ENCODE data around the gene INTS15. TPM values are rescaled to one million over a fixed set of nuclear protein-coding genes. Genes with fewer than 3 reads are reported as not detected.

Gene INTS15
- total RNA-seq, 2 donors from 2014 or later = 34.4 to 38.0 TPM

GRCh38 chr7:6654113-6654841, 64.5 kb downstream of the INTS15 start:
- H3K9me3 Mint-ChIP-seq = peaks cover 17% of the 10 kb centered on the region
- H3K27me3 Mint-ChIP-seq (ENCODE audit: insufficient read depth) = no peaks in the 10 kb centered on the region
- peaks cover 8% of the 10 kb centered on the region for H3K4me1 Mint-ChIP-seq
- no peaks in the 10 kb centered on the region for H3K4me1 ChIP-seq (ENCODE audit: control insufficient read depth, insufficient read depth, low read length)
- no peak overlapping the region for H3K9ac ChIP-seq (ENCODE audit: extremely low read depth, low read length, poor library complexity, severe bottlenecking)
- TF ChIP-seq CTCF (conservative IDR thresholded peaks at IDR 0.05) = no peak
- 97 to 99% methylated on average over 43 to 94 of the region's 94 CpGs for WGBS, 2 experiments (ENCODE audit: insufficient coverage in 1 of 2, insufficient read length in 1 of 2)
- H3K27me3 ChIP-seq (ENCODE audit: control insufficient read depth, insufficient read depth, low read length, poor library complexity, severe bottlenecking) = no peaks in the 10 kb centered on the region
- peak; percentile 24 for DNase-seq
- no peak overlapping the region for H3K27ac ChIP-seq (ENCODE audit: low read depth, low read length)
- H3K4me3 ChIP-seq (ENCODE audit: low read length) = no peak overlapping the region
- H3K27ac Mint-ChIP-seq = no peak overlapping the region
- peaks cover 31% of the 10 kb centered on the region for H3K36me3 Mint-ChIP-seq (ENCODE audit: low read depth)
- H3K4me3 Mint-ChIP-seq = no peak overlapping the region
- H3K36me3 ChIP-seq (ENCODE audit: control insufficient read depth, insufficient read depth, low read length) = peaks cover 6% of the 10 kb centered on the region
- H3K9me3 ChIP-seq (ENCODE audit: control insufficient read depth, low read length) = no peaks in the 10 kb centered on the region

- Mint-ChIP-seq H3K27ac (no peak overlapping the region), H3K4me3 (no peak overlapping the region), H3K4me1 (peaks cover 12% of the 10 kb centered on the region), H3K9me3 (peaks cover 17% of the 10 kb centered on the region), H3K27me3 (ENCODE audit: insufficient read depth) (no peaks in the 10 kb centered on the region), H3K36me3 (ENCODE audit: low read depth) (peaks cover 30% of the 10 kb centered on the region)
- TF ChIP-seq CTCF (conservative IDR thresholded peaks at IDR 0.05) = no peak
- peaks cover 6% of the 10 kb centered on the region for H3K36me3 ChIP-seq (ENCODE audit: control insufficient read depth, insufficient read depth, low read length)
- no peaks in the 10 kb centered on the region for H3K9me3 ChIP-seq (ENCODE audit: control insufficient read depth, low read length)
- peak; percentile 31 for DNase-seq
- no peaks in the 10 kb centered on the region for H3K27me3 ChIP-seq (ENCODE audit: control insufficient read depth, insufficient read depth, low read length, poor library complexity, severe bottlenecking)
- H3K27ac ChIP-seq (ENCODE audit: low read depth, low read length) = no peak overlapping the region
- 95 to 98% methylated on average over 41 to 48 of the region's 48 CpGs for WGBS, 2 experiments (ENCODE audit: insufficient coverage in 1 of 2, insufficient read length in 1 of 2)
- no peak overlapping the region for H3K9ac ChIP-seq (ENCODE audit: extremely low read depth, low read length, poor library complexity, severe bottlenecking)
- H3K4me1 ChIP-seq (ENCODE audit: control insufficient read depth, insufficient read depth, low read length) = no peaks in the 10 kb centered on the region
- no peak overlapping the region for H3K4me3 ChIP-seq (ENCODE audit: low read length)
These were observed 65.2 kb downstream of the INTS15 start for GRCh38 chr7:6654842-6655610.

- no peaks in the 10 kb centered on the region for H3K27me3 ChIP-seq (ENCODE audit: control insufficient read depth, insufficient read depth, low read length, poor library complexity, severe bottlenecking)
- Mint-ChIP-seq H3K27ac (no peak overlapping the region), H3K9me3 (peaks cover 15% of the 10 kb centered on the region), H3K4me1 (peaks cover 12% of the 10 kb centered on the region), H3K4me3 (no peak overlapping the region), H3K27me3 (ENCODE audit: insufficient read depth) (peaks cover 2% of the 10 kb centered on the region), H3K36me3 (ENCODE audit: low read depth) (peaks cover 22% of the 10 kb centered on the region)
- no peak for TF ChIP-seq CTCF (conservative IDR thresholded peaks at IDR 0.05)
- H3K9ac ChIP-seq (ENCODE audit: extremely low read depth, low read length, poor library complexity, severe bottlenecking) = no peak overlapping the region
- no peak overlapping the region for H3K27ac ChIP-seq (ENCODE audit: low read depth, low read length)
- peaks cover 6% of the 10 kb centered on the region for H3K36me3 ChIP-seq (ENCODE audit: control insufficient read depth, insufficient read depth, low read length)
- 93 to 96% methylated on average over 7 to 17 of the region's 17 CpGs for WGBS, 2 experiments (ENCODE audit: insufficient coverage in 1 of 2, insufficient read length in 1 of 2)
- H3K9me3 ChIP-seq (ENCODE audit: control insufficient read depth, low read length) = no peaks in the 10 kb centered on the region
- no peaks in the 10 kb centered on the region for H3K4me1 ChIP-seq (ENCODE audit: control insufficient read depth, insufficient read depth, low read length)
- H3K4me3 ChIP-seq (ENCODE audit: low read length) = no peak overlapping the region
- DNase-seq = peak; percentile 36
These were observed 66.0 kb downstream of the INTS15 start for GRCh38 chr7:6655636-6656385.
